Ovary (tissue), 3 donors: ENCODE data around the gene CEACAM5.

ENCODE experiments used
- CTCF ChIP-seq, 3 donors: fragments of 450-650 bp in 2 of 3; fragments of 200-600 bp in 1 of 3; IDR thresholded peaks; one replicate each; pipeline versions ENCODE4 v1.5.1 to v1.8.0; 2016 to 2022; ENCODE audit warnings: antibody characterized with exemption in 3 of 3, mild to moderate bottlenecking in 1 of 3
- POLR2A ChIP-seq: fragments of 450-650 bp; IDR thresholded peaks from one replicate; pipeline ENCODE4 v1.6.1; 2017; ENCODE audit warnings: antibody characterized with exemption, mild to moderate bottlenecking, moderate library complexity
- donor health status: DM: no; HTN: no; CAD: no.

GRCh38 chr19:41714598-41714997 is 6.2 kb downstream of the CEACAM5 start:
- TF ChIP-seq CTCF (IDR thresholded peaks at IDR 0.05) (no peak), POLR2A (no peak)
